GM12874 (cell line): ENCODE measurements around the gene ATL1.
A peak's percentile ranks its signal among the peaks of the same experiment; 100 is the strongest.

Experiments
- TF ChIP-seq, protein P1 (sequence below): IDR thresholded peaks from 2 replicates; pipeline ENCODE4 v1.5.1; 2011; ENCODE audit warnings: low read depth, mild to moderate bottlenecking, control low read depth, low read length, moderate library complexity; ENCODE audit not compliant: insufficient read depth

ATL1 gene

DNA sequence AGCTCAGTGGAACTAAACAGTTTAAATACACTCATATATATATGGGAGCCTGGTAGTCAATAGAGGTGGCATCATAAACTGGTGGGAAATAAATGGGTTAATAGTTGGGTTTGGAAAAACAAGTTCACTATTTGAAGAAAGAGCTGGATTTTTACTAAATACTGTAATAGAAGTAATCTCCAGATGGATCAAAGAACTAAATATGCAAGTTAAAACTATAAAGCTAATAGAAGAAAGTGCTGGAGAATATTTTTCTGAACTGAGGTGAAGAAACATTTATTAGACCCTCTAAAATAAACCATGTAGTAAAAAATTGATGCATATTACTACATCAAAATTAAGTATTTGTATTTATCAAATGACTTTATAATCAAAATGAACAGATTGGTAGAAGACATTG, 38.8 kb downstream of the ATL1 start:
- TF ChIP-seq, protein P1, sequence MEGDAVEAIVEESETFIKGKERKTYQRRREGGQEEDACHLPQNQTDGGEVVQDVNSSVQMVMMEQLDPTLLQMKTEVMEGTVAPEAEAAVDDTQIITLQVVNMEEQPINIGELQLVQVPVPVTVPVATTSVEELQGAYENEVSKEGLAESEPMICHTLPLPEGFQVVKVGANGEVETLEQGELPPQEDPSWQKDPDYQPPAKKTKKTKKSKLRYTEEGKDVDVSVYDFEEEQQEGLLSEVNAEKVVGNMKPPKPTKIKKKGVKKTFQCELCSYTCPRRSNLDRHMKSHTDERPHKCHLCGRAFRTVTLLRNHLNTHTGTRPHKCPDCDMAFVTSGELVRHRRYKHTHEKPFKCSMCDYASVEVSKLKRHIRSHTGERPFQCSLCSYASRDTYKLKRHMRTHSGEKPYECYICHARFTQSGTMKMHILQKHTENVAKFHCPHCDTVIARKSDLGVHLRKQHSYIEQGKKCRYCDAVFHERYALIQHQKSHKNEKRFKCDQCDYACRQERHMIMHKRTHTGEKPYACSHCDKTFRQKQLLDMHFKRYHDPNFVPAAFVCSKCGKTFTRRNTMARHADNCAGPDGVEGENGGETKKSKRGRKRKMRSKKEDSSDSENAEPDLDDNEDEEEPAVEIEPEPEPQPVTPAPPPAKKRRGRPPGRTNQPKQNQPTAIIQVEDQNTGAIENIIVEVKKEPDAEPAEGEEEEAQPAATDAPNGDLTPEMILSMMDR: no peak

DNA sequence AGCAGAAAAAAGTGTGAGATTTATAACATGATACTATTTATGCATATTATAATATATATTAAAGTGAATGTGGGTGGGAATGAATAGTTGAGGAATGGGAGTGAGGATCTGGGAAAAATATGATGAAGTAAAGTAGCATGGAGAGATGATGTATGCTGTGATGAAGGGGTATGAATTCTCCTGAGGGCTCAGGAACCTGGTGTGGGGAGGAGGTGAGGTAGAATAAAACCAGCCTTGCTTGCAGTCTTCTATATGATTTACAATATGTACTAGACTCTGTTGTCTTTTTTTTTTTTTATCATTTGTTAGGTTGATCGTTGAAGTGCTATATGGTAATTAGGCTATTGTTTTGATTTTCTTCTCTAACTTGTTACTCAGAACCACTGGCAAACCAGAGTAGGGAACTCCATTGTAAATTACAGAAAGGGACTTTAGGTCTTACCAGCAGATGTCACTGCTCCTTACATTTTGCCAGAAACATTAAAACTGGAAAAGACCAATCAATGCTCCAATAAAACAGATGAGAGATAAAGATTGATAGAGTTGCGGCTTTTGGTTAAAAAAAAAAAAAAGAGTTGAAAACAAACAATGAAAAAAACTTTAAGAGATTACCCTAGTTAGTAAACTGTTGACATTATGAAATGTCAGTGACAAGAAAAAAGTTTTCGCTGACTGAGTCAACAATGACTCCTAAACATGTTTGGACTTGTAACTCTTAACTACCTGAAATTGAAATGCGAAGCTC, 39.9 kb downstream of the ATL1 start:
- TF ChIP-seq, protein P1: peak; percentile 35; the same call in 1 of the 2 replicates

GRCh38 chr14:50600849-50601248, 40.9 kb downstream of the ATL1 start:
- TF ChIP-seq, protein P1: no peak

- TF ChIP-seq, protein P1: no peak
Observed at GRCh38 chr14:50601394-50601793, 41.4 kb downstream of the ATL1 start.

GRCh38 chr14:50602035-50602434, 42.1 kb downstream of the ATL1 start:
- TF ChIP-seq, protein P1: no peak

GRCh38 chr14:50603565-50603964, 43.6 kb downstream of the ATL1 start:
- TF ChIP-seq, protein P1: no peak

GRCh38 chr14:50605766-50606165, 45.8 kb downstream of the ATL1 start:
- TF ChIP-seq, protein P1: no peak
